Stimulated activated naive CD8-positive, alpha-beta T cell treated with anti-CD3 and anti-CD28 coated beads, Interleukin-15, Interleukin-2, amounts not matched to agents 100 ng/mL and 50 ng/mL, for 24 hours (primary cell): ENCODE measurements around the gene SERPINA3.
"Not testable (repeated sequence)": the region's sequence is repeated elsewhere in the genome, so short reads cannot be mapped to it uniquely, and the experiment has no call there.

ENCODE experiments used
- H3K27ac Mint-ChIP-seq: one replicate; pipeline ENCODE4 v1.8.0; 2021; ENCODE audit warnings: mild to moderate bottlenecking, mixed read lengths
- H3K27me3 Mint-ChIP-seq: one replicate; pipeline ENCODE4 v1.8.0; 2021; ENCODE audit warnings: mixed read lengths
- H3K36me3 Mint-ChIP-seq: one replicate; pipeline ENCODE4 v1.8.0; 2021; ENCODE audit warnings: low read depth, mixed read lengths
- H3K4me1 Mint-ChIP-seq: one replicate; pipeline ENCODE4 v1.8.0; 2021; ENCODE audit warnings: low read depth, mixed read lengths
- H3K4me3 Mint-ChIP-seq: one replicate; pipeline ENCODE4 v1.8.0; 2021; ENCODE audit warnings: mild to moderate bottlenecking, mixed read lengths
- H3K9me3 Mint-ChIP-seq: one replicate; pipeline ENCODE4 v1.8.0; 2021; ENCODE audit warnings: mixed read lengths

SERPINA3 gene

GRCh38 chr14:94596361-94596760 is 15.8 kb upstream of the SERPINA3 start:
- Mint-ChIP-seq H3K36me3 (no peaks in the 10 kb centered on the region), H3K27ac (no peak overlapping the region), H3K27me3 (no peaks in the 10 kb centered on the region), H3K9me3 (no peaks in the 10 kb centered on the region), H3K4me1 (no peaks in the 10 kb centered on the region), H3K4me3 (no peak overlapping the region)

GRCh38 chr14:94597788-94598187 is 14.4 kb upstream of the SERPINA3 start:
- Mint-ChIP-seq H3K27ac (no peak overlapping the region), H3K36me3 (no peaks in the 10 kb centered on the region), H3K9me3 (no peaks in the 10 kb centered on the region), H3K4me3 (no peak overlapping the region), H3K4me1 (no peaks in the 10 kb centered on the region), H3K27me3 (no peaks in the 10 kb centered on the region)

- Mint-ChIP-seq H3K27ac (no peak overlapping the region), H3K4me1 (no peaks in the 10 kb centered on the region), H3K27me3 (no peaks in the 10 kb centered on the region), H3K9me3 (no peaks in the 10 kb centered on the region), H3K36me3 (no peaks in the 10 kb centered on the region), H3K4me3 (no peak overlapping the region)
These were observed 13.7 kb upstream of the SERPINA3 start for GRCh38 chr14:94598506-94598815.

- Mint-ChIP-seq H3K27me3 (no peaks in the 10 kb centered on the region), H3K36me3 (no peaks in the 10 kb centered on the region), H3K27ac (no peak overlapping the region), H3K4me1 (no peaks in the 10 kb centered on the region), H3K9me3 (no peaks in the 10 kb centered on the region), H3K4me3 (no peak overlapping the region)
These were observed 13.2 kb upstream of the SERPINA3 start for GRCh38 chr14:94598816-94599655.

GRCh38 chr14:94599656-94600004 is 12.6 kb upstream of the SERPINA3 start:
- Mint-ChIP-seq H3K9me3 (no peaks in the 10 kb centered on the region), H3K4me1 (no peaks in the 10 kb centered on the region), H3K4me3 (no peak overlapping the region), H3K27ac (no peak overlapping the region), H3K27me3 (no peaks in the 10 kb centered on the region), H3K36me3 (no peaks in the 10 kb centered on the region)

GRCh38 chr14:94600148-94600545 is 12.0 kb upstream of the SERPINA3 start:
- H3K36me3 Mint-ChIP-seq, result no peaks in the 10 kb centered on the region
- no peaks in the 10 kb centered on the region for H3K9me3 Mint-ChIP-seq
- H3K27me3 Mint-ChIP-seq, result no peaks in the 10 kb centered on the region
- H3K4me3 Mint-ChIP-seq, result no peak overlapping the region
- no peak overlapping the region for H3K27ac Mint-ChIP-seq
- H3K4me1 Mint-ChIP-seq, result no peaks in the 10 kb centered on the region

- Mint-ChIP-seq H3K9me3 (no peaks in the 10 kb centered on the region), H3K4me3 (no peak overlapping the region), H3K36me3 (no peaks in the 10 kb centered on the region), H3K27me3 (no peaks in the 10 kb centered on the region), H3K4me1 (no peaks in the 10 kb centered on the region), H3K27ac (no peak overlapping the region)
These were observed 10.3 kb upstream of the SERPINA3 start for GRCh38 chr14:94601884-94602391.

- no peaks in the 10 kb centered on the region for H3K4me1 Mint-ChIP-seq
- H3K27ac Mint-ChIP-seq, result no peak overlapping the region
- no peaks in the 10 kb centered on the region for H3K9me3 Mint-ChIP-seq
- no peak overlapping the region for H3K4me3 Mint-ChIP-seq
- H3K36me3 Mint-ChIP-seq, result no peaks in the 10 kb centered on the region
- H3K27me3 Mint-ChIP-seq, result no peaks in the 10 kb centered on the region
These were observed 9.5 kb upstream of the SERPINA3 start for GRCh38 chr14:94602722-94603121.

GRCh38 chr14:94605361-94605760 is 6.8 kb upstream of the SERPINA3 start:
- H3K4me3 Mint-ChIP-seq, result no peak overlapping the region
- peaks cover 8% of the 10 kb centered on the region for H3K9me3 Mint-ChIP-seq
- no peaks in the 10 kb centered on the region for H3K27me3 Mint-ChIP-seq
- no peak overlapping the region for H3K27ac Mint-ChIP-seq
- no peaks in the 10 kb centered on the region for H3K36me3 Mint-ChIP-seq
- no peaks in the 10 kb centered on the region for H3K4me1 Mint-ChIP-seq

- H3K27ac Mint-ChIP-seq, H3K27me3 Mint-ChIP-seq, H3K4me1 Mint-ChIP-seq, H3K36me3 Mint-ChIP-seq, H3K4me3 Mint-ChIP-seq, H3K9me3 Mint-ChIP-seq: not testable (repeated sequence)
These were observed 3.2 kb upstream of the SERPINA3 start for GRCh38 chr14:94608966-94609365.

- Mint-ChIP-seq H3K36me3 (no peaks in the 10 kb centered on the region), H3K27ac (no peak overlapping the region), H3K9me3 (peaks cover 8% of the 10 kb centered on the region), H3K4me3 (no peak overlapping the region), H3K27me3 (no peaks in the 10 kb centered on the region), H3K4me1 (no peaks in the 10 kb centered on the region)
These were observed 1.0 kb upstream of the SERPINA3 start for GRCh38 chr14:94611179-94611578.

GRCh38 chr14:94612580-94613554 is 676 bp downstream of the SERPINA3 start:
- H3K27ac Mint-ChIP-seq, result no peak overlapping the region
- H3K27me3 Mint-ChIP-seq, result no peaks in the 10 kb centered on the region
- peaks cover 13% of the 10 kb centered on the region for H3K9me3 Mint-ChIP-seq
- no peaks in the 10 kb centered on the region for H3K4me1 Mint-ChIP-seq
- no peaks in the 10 kb centered on the region for H3K36me3 Mint-ChIP-seq
- H3K4me3 Mint-ChIP-seq, result no peak overlapping the region

- Mint-ChIP-seq H3K27ac (no peak overlapping the region), H3K4me1 (no peaks in the 10 kb centered on the region), H3K36me3 (no peaks in the 10 kb centered on the region), H3K27me3 (no peaks in the 10 kb centered on the region), H3K9me3 (peaks cover 19% of the 10 kb centered on the region), H3K4me3 (no peak overlapping the region)
These were observed 1.8 kb downstream of the SERPINA3 start for GRCh38 chr14:94613720-94614644.

GRCh38 chr14:94614802-94615201 is 2.6 kb downstream of the SERPINA3 start:
- Mint-ChIP-seq H3K9me3 (peaks cover 19% of the 10 kb centered on the region), H3K36me3 (no peaks in the 10 kb centered on the region), H3K27ac (no peak overlapping the region), H3K4me1 (no peaks in the 10 kb centered on the region), H3K27me3 (no peaks in the 10 kb centered on the region), H3K4me3 (no peak overlapping the region)
